ENCODE data around the gene RGL2.
A peak's percentile ranks its signal among the peaks of the same experiment; 100 is the strongest.
"Not testable (repeated sequence)": the region's sequence is repeated elsewhere in the genome, so short reads cannot be mapped to it uniquely, and the experiment has no call there.

RGL2 gene, protein sequence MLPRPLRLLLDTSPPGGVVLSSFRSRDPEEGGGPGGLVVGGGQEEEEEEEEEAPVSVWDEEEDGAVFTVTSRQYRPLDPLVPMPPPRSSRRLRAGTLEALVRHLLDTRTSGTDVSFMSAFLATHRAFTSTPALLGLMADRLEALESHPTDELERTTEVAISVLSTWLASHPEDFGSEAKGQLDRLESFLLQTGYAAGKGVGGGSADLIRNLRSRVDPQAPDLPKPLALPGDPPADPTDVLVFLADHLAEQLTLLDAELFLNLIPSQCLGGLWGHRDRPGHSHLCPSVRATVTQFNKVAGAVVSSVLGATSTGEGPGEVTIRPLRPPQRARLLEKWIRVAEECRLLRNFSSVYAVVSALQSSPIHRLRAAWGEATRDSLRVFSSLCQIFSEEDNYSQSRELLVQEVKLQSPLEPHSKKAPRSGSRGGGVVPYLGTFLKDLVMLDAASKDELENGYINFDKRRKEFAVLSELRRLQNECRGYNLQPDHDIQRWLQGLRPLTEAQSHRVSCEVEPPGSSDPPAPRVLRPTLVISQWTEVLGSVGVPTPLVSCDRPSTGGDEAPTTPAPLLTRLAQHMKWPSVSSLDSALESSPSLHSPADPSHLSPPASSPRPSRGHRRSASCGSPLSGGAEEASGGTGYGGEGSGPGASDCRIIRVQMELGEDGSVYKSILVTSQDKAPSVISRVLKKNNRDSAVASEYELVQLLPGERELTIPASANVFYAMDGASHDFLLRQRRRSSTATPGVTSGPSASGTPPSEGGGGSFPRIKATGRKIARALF

DNA sequence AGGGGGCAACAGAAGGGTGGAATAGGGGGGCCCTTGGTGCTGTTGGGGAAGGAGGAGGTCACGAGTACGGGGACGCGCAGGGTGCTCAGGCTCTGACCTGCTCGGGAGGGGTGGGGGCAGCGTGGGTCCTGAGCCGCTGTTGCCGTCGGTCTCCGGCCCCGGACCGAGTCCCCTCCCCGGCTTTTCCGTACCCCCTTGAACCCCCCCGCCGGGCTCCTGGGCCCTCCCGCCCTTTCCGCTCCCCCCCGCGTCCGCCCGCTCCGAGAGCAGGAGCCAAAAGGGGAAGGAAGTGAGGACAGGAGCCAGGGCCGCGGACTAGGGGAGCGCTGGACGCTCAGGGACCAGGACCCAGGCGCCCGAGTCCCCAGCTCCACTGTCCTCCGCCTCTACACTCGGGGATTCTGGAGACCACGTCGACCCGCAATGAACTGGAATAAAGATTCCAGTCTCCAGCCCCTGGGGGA, at the start of gene RGL2:
Gene RGL2 (minus strand): TSS at position 170 of the 464 bp plus-strand sequence. CDS start 332 bp downstream, outside the sequence.
- peak; percentile 84 for DNase-seq

GRCh38 chr6:33347816-33348215, 49.1 kb upstream of the RGL2 start:
- no peak for DNase-seq

- DNase-seq: not testable (repeated sequence)
Observed at GRCh38 chr6:33346972-33347371, 48.2 kb upstream of the RGL2 start.

GRCh38 chr6:33344701-33345697, 46.3 kb upstream of the RGL2 start:
- peak; percentile 89 for DNase-seq

GRCh38 chr6:33343953-33344611, 45.3 kb upstream of the RGL2 start:
- no peak for DNase-seq

DNA sequence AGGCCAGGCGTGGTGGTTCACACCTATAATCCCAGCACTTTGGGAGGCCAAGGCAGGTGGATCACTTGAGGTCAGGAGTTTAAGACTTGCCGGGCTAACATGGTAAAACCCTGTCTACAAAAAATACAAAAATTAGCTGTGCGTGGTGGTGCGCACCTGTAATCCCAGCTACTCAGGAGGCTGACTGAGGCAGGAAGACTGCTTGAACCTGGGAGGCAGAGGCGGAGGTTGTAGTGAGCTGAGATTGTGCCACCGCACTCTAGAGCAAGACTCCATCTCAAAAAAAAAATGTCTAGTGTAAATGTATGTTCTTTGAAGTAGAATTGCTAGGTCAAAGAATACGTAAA, 44.8 kb upstream of the RGL2 start:
- DNase-seq: not testable (repeated sequence)

GRCh38 chr6:33339193-33339592, 40.5 kb upstream of the RGL2 start:
- no peak for DNase-seq

DNA sequence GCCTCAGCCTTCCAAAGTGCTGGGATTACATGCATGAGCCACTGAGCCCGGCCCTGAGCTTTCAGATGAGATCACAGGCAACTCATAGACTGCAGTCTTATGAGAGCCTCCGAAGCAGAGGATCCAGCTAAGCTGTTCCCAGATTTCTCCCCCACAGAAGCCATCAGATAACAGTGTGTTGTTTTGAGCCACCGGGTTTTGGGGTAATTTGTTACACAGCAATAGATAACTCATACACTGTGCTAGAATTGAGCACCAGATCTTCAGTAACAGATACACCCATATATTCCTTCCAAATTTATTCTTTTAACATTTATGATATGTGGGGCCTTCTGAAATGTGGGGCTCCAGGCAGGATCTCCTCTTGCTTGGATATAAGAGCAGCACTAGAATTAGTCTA, 37.8 kb upstream of the RGL2 start:
- no peak for DNase-seq

- DNase-seq: no peak
Observed at GRCh38 chr6:33335916-33336315, 37.2 kb upstream of the RGL2 start.

DNA sequence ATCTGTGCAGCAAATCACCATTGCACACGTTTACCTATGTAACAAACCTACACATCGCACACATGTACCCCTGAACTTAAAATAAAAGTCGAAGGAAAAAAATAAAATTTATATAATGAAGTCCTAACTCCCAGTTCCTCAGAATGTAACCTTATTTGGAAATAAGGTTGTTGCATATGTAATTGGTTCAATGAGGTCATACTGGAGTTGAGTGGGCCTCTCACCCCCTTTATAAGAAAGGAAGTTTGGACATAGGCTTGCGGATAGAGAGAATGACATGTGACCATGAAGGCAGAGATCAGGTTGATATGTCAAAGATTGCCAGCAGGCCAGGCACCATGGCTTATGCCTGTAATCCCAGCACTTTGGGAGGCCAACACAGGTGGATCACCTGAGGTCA, 34.9 kb upstream of the RGL2 start:
- no peak for DNase-seq

DNA sequence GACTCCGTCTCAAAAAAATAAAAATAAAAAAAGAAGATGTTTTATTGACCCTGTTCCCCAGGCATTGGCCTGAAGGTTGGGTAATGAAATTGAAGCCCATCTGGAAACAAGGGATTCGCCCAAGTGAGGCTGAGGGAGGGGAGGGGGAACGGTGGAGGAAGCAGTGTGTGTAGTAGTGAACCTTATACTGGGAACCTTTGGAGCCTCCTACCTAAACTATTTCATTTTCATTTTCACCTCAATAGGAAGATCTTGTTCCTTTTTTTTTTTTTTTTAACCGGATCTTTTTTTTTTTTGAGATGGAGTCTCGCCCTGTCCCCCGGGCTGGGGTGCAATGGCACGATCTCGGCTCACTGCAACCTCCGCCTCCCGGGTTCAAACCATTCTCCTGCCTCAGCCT, 32.0 kb upstream of the RGL2 start:
- no peak for DNase-seq

DNA sequence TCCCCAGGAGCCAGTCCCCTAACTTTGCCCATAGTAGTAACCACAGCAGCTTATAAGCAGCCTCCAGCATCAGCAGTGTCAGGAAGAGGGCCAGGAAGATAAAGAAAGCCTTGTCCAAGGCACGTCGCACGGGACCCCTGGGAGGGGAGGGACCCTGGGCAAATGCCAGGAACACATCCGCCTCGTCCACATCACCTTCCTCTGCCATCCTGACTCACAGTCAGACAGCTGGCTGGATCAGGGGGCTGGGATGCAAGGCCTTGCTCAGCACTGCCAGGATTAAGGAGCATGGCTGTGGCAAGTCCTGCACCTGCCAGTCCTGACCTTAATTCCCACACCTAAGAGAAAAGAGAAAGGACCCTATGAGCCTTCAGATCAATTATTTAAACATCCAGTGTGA, 30.3 kb upstream of the RGL2 start:
- no peak for DNase-seq

DNA sequence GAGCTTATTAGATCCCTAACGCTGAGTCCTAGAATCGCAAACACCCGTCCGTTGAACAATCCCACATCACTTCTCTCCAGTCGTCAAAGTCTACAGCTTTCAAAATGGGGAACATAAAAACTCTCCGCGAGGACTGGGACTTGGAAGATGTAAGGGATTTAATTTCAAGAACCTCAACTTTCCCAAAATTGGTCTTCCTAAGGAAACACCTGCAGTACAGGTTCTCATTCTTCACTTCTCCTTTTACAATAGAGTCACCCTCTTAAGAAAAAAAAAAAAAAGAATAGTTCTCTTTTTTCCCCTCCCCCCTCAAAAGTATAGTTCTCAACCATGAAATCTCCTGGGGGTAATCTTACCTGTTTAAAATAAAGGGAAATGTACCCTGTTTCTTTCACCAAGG, 25.4 kb upstream of the RGL2 start:
- DNase-seq: peak; percentile 67

DNA sequence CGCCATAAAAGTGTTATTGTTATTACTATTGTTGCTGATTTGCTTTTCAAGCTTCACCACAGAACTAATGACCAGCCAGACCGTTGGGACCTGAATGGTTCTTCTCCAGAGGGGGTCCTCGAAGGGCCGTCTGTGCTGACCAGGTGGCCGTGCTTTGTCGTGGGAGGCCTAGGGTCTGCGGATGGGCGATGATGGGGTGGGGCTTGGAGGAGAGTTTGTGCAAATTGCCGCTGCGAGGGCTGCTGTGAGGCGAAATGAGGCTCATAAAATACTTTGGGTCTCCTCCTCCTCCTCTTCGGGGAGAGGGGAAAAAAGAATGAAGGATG, 24.8 kb upstream of the RGL2 start:
- no peak for DNase-seq

DNA sequence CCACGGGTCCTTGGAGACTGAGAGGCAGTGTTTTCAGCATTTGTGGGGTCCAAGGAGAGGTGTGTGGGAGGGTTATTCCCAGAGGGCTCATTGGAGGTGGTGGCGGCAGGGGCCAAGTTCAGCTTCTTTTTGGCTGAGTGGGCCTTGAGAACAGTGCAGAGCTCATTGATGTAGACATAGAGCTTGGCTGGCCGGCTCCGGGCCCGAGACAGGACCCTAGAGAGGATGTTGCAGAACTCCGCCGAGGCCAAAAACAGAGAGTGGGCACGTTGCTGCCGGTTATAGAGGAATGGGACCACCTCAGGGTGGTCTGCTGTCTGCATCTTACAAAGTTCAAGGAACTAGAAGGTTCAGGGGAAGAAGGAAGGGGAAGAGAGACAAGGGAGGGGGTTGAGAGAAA, 22.5 kb upstream of the RGL2 start:
- DNase-seq: no peak

GRCh38 chr6:33320315-33321181, 21.8 kb upstream of the RGL2 start:
- DNase-seq: no peak

DNA sequence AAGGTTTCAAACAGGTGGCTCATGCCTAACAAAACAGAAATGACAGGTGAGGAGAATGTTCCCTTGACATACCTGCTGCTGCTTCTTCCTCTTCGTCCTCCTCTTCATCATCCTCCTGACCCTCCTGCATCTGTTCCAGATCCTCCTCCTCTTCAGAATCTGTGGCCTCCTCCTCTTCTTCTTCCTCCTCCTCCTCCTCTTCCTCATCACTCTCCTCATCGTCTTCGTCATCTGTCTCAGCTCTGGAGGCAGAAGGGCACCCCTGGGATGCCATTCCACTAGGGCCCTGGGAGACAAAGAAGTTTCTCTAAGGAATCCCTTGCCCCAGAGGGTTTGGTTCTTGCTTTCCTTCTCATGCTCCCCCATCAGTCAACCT, 21.2 kb upstream of the RGL2 start:
- no peak for DNase-seq

- DNase-seq: no peak
Observed at GRCh38 chr6:33318426-33319073, 19.8 kb upstream of the RGL2 start.

- peak; percentile 100 for DNase-seq
Observed at GRCh38 chr6:33317669-33318425, 19.1 kb upstream of the RGL2 start, which contains the start of gene ZBTB22. ZBTB22 (minus strand) TSS chr6:33317744; CDS start chr6:33316916, 828 bp downstream.

DNA sequence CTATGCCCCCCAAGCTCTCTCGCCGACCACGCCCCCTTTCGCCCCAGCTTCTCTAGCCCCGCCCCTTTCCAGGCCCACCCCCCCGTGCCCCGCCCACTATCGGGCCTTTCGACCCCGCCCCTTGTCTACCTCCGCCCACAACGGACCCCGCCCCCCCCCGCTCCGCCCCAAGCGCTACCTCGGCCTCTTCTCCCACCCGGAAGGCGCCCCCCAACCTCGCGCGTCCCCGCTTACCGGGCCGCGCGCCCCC, 18.6 kb upstream of the RGL2 start:
- DNase-seq: peak; percentile 87

Measured in DMS53 (cell line).